GM18873 (cell line): ENCODE results near the gene RIN2.

ENCODE experiments used
- ATAC-seq: cut with Tn5 transposase; IDR thresholded peaks from one replicate; pipeline ENCODE4 v1.9.1; 2021; ENCODE audit warnings: mild to moderate bottlenecking, moderate library complexity, moderate number of reproducible peaks; ENCODE audit not compliant: unreplicated experiment, low FRiP score

Gene RIN2

GRCh38 chr20:19758133-19758500, at the start of gene RIN2:
RIN2 (plus strand) TSS chr20:19758258; CDS start chr20:19889602, 131,344 bp downstream.
- no peak for ATAC-seq

GRCh38 chr20:19709635-19710335, 48.3 kb upstream of the RIN2 start:
- no peak for ATAC-seq

- no peak for ATAC-seq
Observed at GRCh38 chr20:19710336-19711120, 47.5 kb upstream of the RIN2 start.

- no peak for ATAC-seq
Observed at GRCh38 chr20:19711126-19711525, 46.9 kb upstream of the RIN2 start.

GRCh38 chr20:19712721-19713260, 45.3 kb upstream of the RIN2 start:
- ATAC-seq, result no peak

GRCh38 chr20:19713822-19714578, 44.1 kb upstream of the RIN2 start:
- ATAC-seq, result no peak

GRCh38 chr20:19714579-19714840, 43.5 kb upstream of the RIN2 start:
- no peak for ATAC-seq

GRCh38 chr20:19715986-19716385, 42.1 kb upstream of the RIN2 start:
- ATAC-seq, result no peak

- ATAC-seq, result no peak
Observed at GRCh38 chr20:19718880-19719279, 39.2 kb upstream of the RIN2 start.

- no peak for ATAC-seq
Observed at GRCh38 chr20:19720991-19721390, 37.1 kb upstream of the RIN2 start.

GRCh38 chr20:19723051-19723450, 35.0 kb upstream of the RIN2 start:
- ATAC-seq, result no peak

- no peak for ATAC-seq
Observed at GRCh38 chr20:19723813-19724430, 34.1 kb upstream of the RIN2 start.

- ATAC-seq, result no peak
Observed at GRCh38 chr20:19725373-19725772, 32.7 kb upstream of the RIN2 start.

GRCh38 chr20:19725814-19726525, 32.1 kb upstream of the RIN2 start:
- no peak for ATAC-seq

GRCh38 chr20:19727251-19727847, 30.7 kb upstream of the RIN2 start:
- ATAC-seq, result no peak

- no peak for ATAC-seq
Observed at GRCh38 chr20:19729672-19730071, 28.4 kb upstream of the RIN2 start.

GRCh38 chr20:19730706-19731105, 27.4 kb upstream of the RIN2 start:
- ATAC-seq, result no peak

GRCh38 chr20:19734811-19735210, 23.2 kb upstream of the RIN2 start:
- ATAC-seq, result no peak

- no peak for ATAC-seq
Observed at GRCh38 chr20:19735446-19735845, 22.6 kb upstream of the RIN2 start.

- no peak for ATAC-seq
Observed at GRCh38 chr20:19737025-19737424, 21.0 kb upstream of the RIN2 start.
